Measurements from ENCODE around the gene OXTR. TPM values are rescaled to one million over a fixed set of nuclear protein-coding genes. Genes with fewer than 3 reads are reported as not detected.
"Not testable (repeated sequence)": the region's sequence is repeated elsewhere in the genome, so short reads cannot be mapped to it uniquely, and the experiment has no call there.

Gene OXTR
- polyA plus RNA-seq, 4 donors = 0.22 to 0.93 (median 0.39) TPM; not detected in 1

DNA sequence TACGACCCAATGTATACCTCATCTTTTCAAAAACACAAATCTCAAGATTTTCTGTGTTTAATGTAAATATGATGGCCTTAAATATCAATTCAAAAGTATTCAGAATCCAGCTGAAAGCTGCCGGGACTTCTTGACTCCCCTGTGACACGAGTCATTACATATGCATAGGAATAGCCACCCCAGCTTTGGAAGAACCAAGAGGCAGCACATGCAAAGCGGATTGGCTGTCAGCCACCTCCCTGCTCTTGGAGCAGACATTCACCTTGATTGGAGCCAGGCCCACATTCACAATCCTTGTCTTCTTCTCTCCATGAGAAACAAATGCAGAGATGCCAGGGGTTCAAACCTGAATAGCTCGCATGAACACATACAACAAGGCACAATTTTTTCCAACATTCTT, 46.6 kb downstream of the OXTR start:
- no peak for DNase-seq
- Histone ChIP-seq H3K27ac (ENCODE audit: low read depth in 1 of 3, low read length in 2 of 3) (no peak overlapping the region), H3K4me3 (ENCODE audit: low read depth in 1 of 3, low read length in 3 of 3) (no peak overlapping the region), H3K9me3 (ENCODE audit: control insufficient read depth in 2 of 2, insufficient read depth in 1 of 2, low read depth in 1 of 2, low read length in 1 of 2) (peaks cover 0 to 7% of the 10 kb centered on the region in 2 donors), H3K36me3 (ENCODE audit: control insufficient read depth in 3 of 3, insufficient read depth in 2 of 3, low read depth in 1 of 3, low read length in 3 of 3) (no peaks in the 10 kb centered on the region), H3K27me3 (ENCODE audit: control insufficient read depth in 3 of 3, insufficient read depth in 3 of 3, low read length in 3 of 3) (no peaks in the 10 kb centered on the region), H3K4me1 (ENCODE audit: control insufficient read depth in 3 of 3, insufficient read depth in 2 of 3, low read depth in 1 of 3, low read length in 2 of 3) (no peaks in the 10 kb centered on the region)
- WGBS, 3 donors = 74 to 78% (median 76%) methylated on average over 5 of the region's 5 CpGs
- FAIRE-seq = no peak

DNA sequence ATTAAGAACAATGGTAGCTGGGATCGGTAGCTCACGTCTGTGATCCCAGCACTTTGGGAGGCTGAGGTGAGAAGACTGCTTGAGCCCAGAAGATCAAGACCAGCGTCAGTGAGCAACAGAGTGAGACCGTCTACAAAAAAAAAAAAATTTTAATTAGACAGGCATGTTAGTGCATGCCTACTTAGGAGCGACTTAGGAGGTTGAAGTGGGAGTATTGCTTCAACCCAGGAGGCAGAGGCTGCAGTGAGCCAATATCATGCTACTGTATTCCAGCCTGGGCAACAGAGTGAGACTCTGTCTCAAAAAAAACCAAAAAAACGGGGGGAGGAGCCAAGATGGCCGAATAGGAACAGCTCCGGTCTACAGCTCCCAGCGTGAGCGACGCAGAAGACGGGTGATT, 53.7 kb downstream of the OXTR start:
- not testable (repeated sequence) for H3K36me3 ChIP-seq (ENCODE audit: control insufficient read depth in 3 of 3, insufficient read depth in 2 of 3, low read depth in 1 of 3, low read length in 3 of 3); H3K27ac ChIP-seq (ENCODE audit: low read depth in 1 of 3, low read length in 2 of 3); FAIRE-seq; H3K27me3 ChIP-seq (ENCODE audit: control insufficient read depth in 3 of 3, insufficient read depth in 3 of 3, low read length in 3 of 3); H3K4me3 ChIP-seq (ENCODE audit: low read depth in 1 of 3, low read length in 3 of 3); H3K9me3 ChIP-seq (ENCODE audit: control insufficient read depth in 2 of 2, insufficient read depth in 1 of 2, low read depth in 1 of 2, low read length in 1 of 2); H3K4me1 ChIP-seq (ENCODE audit: control insufficient read depth in 3 of 3, insufficient read depth in 2 of 3, low read depth in 1 of 3, low read length in 2 of 3); DNase-seq
- 86 to 92% (median 92%) methylated on average over 12 of the region's 12 CpGs for WGBS, 3 donors

DNA sequence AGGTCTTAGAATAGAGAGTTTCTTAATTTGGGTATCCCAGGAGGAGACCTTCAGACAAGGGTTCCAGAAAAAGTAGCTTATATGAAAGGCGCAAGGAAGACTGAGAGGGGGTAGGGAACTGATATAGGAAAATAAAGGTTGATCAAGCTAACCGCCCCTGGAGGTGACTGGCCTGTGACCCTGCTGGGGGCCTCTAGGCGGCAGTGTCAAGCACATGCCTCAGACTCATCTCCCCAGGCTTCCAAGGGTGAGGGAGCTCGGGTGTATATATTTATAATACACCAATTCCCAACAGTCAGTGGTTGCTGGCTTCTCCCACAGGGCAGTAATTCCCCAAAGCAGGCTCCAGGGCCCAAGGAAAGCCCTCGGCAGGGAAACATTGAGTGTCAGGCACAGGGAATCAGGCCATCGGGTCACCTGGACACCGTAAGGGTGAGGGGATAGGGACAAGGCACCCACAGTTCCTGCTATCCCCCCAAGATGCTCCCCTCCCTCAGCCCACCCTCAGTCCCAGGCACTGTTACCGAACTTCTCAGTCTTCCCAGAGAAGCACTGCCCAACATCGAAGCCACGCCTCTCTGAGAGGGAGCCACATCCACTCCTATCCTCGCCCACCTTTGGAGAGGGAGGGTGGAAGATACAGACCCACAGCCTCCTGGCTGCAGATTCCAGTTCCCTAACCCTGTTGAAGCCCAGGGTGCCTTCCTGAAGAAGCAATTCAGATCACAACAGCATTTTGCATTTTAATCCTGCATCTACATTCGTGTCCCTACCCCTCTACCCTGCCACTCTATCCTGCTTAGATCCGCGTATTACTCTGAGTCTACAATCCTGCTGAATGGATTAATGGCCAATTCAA, 55.3 kb downstream of the OXTR start:
- WGBS, 3 donors = 79 to 83% (median 80%) methylated on average over 14 of the region's 14 CpGs
- no peak for FAIRE-seq
- Histone ChIP-seq H3K27me3 (ENCODE audit: control insufficient read depth in 3 of 3, insufficient read depth in 3 of 3, low read length in 3 of 3) (no peaks in the 10 kb centered on the region), H3K27ac (ENCODE audit: low read depth in 1 of 3, low read length in 2 of 3) (no peak overlapping the region), H3K4me1 (ENCODE audit: control insufficient read depth in 3 of 3, insufficient read depth in 2 of 3, low read depth in 1 of 3, low read length in 2 of 3) (no peaks in the 10 kb centered on the region), H3K9me3 (ENCODE audit: control insufficient read depth in 2 of 2, insufficient read depth in 1 of 2, low read depth in 1 of 2, low read length in 1 of 2) (no peaks in the 10 kb centered on the region), H3K36me3 (ENCODE audit: control insufficient read depth in 3 of 3, insufficient read depth in 2 of 3, low read depth in 1 of 3, low read length in 3 of 3) (no peaks in the 10 kb centered on the region), H3K4me3 (ENCODE audit: low read depth in 1 of 3, low read length in 3 of 3) (no peak overlapping the region)
- DNase-seq = peak; percentile 7 to 15

DNA sequence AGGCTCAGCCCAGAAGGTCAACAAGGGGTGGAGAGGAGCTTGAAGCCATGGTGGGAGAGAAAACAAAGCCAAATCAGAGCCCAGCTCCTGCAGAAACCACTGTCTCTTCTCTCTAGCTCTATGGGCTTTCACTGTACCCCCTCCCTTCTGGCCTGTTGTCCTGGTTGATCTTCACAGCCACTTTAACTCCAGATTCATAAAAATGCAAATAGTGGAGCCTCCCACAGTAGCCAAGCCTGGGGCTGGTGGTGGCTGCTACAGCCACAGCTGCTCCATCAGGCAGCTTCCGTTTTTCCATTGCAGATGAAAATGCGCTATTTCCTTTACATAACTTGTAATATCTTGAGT, 56.5 kb downstream of the OXTR start:
- FAIRE-seq (no peak), DNase-seq (no peak)
- Histone ChIP-seq H3K4me1 (ENCODE audit: control insufficient read depth in 3 of 3, insufficient read depth in 2 of 3, low read depth in 1 of 3, low read length in 2 of 3) (no peaks in the 10 kb centered on the region), H3K36me3 (ENCODE audit: control insufficient read depth in 3 of 3, insufficient read depth in 2 of 3, low read depth in 1 of 3, low read length in 3 of 3) (no peaks in the 10 kb centered on the region), H3K4me3 (ENCODE audit: low read depth in 1 of 3, low read length in 3 of 3) (no peak overlapping the region), H3K9me3 (ENCODE audit: control insufficient read depth in 2 of 2, insufficient read depth in 1 of 2, low read depth in 1 of 2, low read length in 1 of 2) (no peaks in the 10 kb centered on the region), H3K27ac (ENCODE audit: low read depth in 1 of 3, low read length in 2 of 3) (no peak overlapping the region), H3K27me3 (ENCODE audit: control insufficient read depth in 3 of 3, insufficient read depth in 3 of 3, low read length in 3 of 3) (no peaks in the 10 kb centered on the region)
- 73 to 76% (median 75%) methylated on average over 2 of the region's 2 CpGs for WGBS, 3 donors

DNA sequence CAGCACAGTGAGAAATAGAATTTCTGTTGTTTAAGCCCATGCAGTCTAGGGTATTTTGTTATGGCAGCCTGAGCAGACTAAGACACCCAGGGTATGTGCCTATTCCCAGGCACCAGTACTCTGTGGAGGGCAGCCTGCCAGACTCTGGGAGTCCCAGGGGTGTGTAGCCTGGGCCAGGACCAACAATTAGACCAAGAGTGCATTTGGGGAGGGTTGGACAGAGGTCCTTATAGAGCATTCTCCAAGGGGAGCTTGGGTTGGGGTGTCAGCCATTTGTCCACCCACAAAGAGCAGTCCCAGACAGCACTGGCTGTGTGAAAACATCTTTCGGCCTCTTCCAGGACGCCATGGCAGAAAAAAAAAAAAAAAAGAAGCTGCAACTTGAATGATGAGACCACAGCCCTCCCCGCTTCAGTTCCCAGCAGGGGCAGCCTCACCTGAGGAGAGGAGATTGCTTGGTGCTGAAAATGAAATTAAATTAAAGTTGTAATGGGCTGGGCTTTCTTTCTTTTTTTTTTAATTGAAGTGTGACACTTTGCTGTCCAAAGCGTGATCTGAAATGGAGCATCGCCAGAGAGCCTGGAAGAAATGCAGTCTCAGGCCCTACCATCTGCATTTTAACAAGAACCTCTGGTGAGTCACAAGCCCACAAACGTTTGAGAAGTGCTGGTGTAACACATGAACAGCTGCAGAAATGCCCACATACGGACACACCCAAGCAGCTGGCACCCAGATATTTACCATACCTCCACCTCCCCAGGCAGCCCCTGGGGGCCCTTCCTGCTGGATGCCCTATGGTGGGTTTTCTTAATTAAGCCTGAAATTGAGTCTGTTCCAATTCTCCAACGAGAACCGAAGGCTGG, 57.1 kb downstream of the OXTR start:
- Histone ChIP-seq H3K27me3 (ENCODE audit: control insufficient read depth in 3 of 3, insufficient read depth in 3 of 3, low read length in 3 of 3) (no peaks in the 10 kb centered on the region), H3K36me3 (ENCODE audit: control insufficient read depth in 3 of 3, insufficient read depth in 2 of 3, low read depth in 1 of 3, low read length in 3 of 3) (no peaks in the 10 kb centered on the region), H3K4me1 (ENCODE audit: control insufficient read depth in 3 of 3, insufficient read depth in 2 of 3, low read depth in 1 of 3, low read length in 2 of 3) (no peaks in the 10 kb centered on the region), H3K9me3 (ENCODE audit: control insufficient read depth in 2 of 2, insufficient read depth in 1 of 2, low read depth in 1 of 2, low read length in 1 of 2) (no peaks in the 10 kb centered on the region), H3K4me3 (ENCODE audit: low read depth in 1 of 3, low read length in 3 of 3) (no peak overlapping the region), H3K27ac (ENCODE audit: low read depth in 1 of 3, low read length in 2 of 3) (no peak overlapping the region)
- DNase-seq (no peak), FAIRE-seq (no peak)
- 48 to 55% (median 50%) methylated on average over 9 of the region's 9 CpGs for whole genome bisulfite sequencing, 3 donors

DNA sequence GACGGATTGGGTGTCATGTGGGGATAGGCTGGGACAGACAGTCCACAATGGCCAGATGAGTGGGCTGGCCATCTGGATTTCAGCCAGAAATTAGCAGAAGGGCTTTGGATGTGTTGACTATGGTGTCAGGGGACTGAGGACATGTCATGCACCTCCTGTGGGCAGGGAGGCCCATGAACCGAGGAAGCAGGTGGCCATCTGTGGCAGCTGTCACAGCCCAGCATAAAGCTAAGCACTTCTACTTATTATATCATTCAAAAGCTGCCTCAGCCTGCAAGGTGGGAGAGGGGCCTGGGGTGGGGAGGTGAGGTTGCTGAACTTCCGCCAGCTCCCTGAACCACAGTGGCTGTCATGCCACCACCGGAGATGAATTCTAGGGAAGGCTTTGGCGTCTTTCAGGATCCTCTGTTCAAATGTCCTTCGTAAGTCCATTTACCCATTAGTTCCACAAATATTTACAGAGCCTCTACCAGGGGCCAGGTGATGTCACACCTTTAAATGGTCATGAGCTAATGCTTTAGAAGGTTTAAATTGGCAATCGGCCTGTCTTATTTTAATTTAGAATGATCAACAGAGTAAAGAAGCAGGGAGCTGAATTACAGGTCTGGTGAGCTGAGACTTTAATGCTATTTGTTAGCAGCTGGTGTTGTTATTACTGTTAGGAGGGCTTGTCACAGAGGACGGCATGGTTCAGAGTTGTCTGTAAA, 59.5 kb downstream of the OXTR start:
- no peak for DNase-seq
- no peaks in the 10 kb centered on the region for H3K4me1 ChIP-seq (ENCODE audit: control insufficient read depth in 3 of 3, insufficient read depth in 2 of 3, low read depth in 1 of 3, low read length in 2 of 3)
- 68 to 78% (median 71%) methylated on average over 8 of the region's 8 CpGs for WGBS, 3 donors
- FAIRE-seq = no peak
- no peak overlapping the region for H3K4me3 ChIP-seq (ENCODE audit: low read depth in 1 of 3, low read length in 3 of 3)
- no peaks in the 10 kb centered on the region for H3K36me3 ChIP-seq (ENCODE audit: control insufficient read depth in 3 of 3, insufficient read depth in 2 of 3, low read depth in 1 of 3, low read length in 3 of 3)
- no peak overlapping the region for H3K27ac ChIP-seq (ENCODE audit: low read depth in 1 of 3, low read length in 2 of 3)
- H3K9me3 ChIP-seq (ENCODE audit: control insufficient read depth in 2 of 2, insufficient read depth in 1 of 2, low read depth in 1 of 2, low read length in 1 of 2) = no peaks in the 10 kb centered on the region
- no peaks in the 10 kb centered on the region for H3K27me3 ChIP-seq (ENCODE audit: control insufficient read depth in 3 of 3, insufficient read depth in 3 of 3, low read length in 3 of 3)

DNA sequence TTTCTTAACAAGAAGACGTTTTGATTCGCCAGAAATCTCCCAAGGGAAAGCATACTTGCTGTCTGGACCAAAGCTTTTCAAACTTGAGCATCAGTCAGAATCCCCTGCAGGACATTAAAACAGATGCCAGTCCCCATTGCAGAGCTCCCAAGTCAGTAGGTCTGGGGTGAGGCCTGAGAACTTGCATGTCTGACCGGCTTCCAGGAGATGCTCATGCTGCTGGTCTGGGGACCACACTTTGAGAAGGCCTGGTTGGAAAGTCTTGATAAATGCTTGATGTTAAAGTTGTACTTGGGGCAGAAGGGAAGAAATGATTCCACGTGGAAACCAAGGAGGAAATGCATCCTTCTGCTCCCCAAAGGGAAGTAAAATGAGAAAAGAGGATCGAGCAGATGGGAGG, 60.1 kb downstream of the OXTR start:
- H3K27me3 ChIP-seq (ENCODE audit: control insufficient read depth in 3 of 3, insufficient read depth in 3 of 3, low read length in 3 of 3) = no peaks in the 10 kb centered on the region
- no peaks in the 10 kb centered on the region for H3K4me1 ChIP-seq (ENCODE audit: control insufficient read depth in 3 of 3, insufficient read depth in 2 of 3, low read depth in 1 of 3, low read length in 2 of 3)
- no peaks in the 10 kb centered on the region for H3K36me3 ChIP-seq (ENCODE audit: control insufficient read depth in 3 of 3, insufficient read depth in 2 of 3, low read depth in 1 of 3, low read length in 3 of 3)
- H3K9me3 ChIP-seq (ENCODE audit: control insufficient read depth in 2 of 2, insufficient read depth in 1 of 2, low read depth in 1 of 2, low read length in 1 of 2) = no peaks in the 10 kb centered on the region
- FAIRE-seq = no peak
- no peak overlapping the region for H3K4me3 ChIP-seq (ENCODE audit: low read depth in 1 of 3, low read length in 3 of 3)
- no peak overlapping the region for H3K27ac ChIP-seq (ENCODE audit: low read depth in 1 of 3, low read length in 2 of 3)
- no peak for DNase-seq
- WGBS, 3 donors = 72 to 73% (median 72%) methylated on average over 5 of the region's 5 CpGs

DNA sequence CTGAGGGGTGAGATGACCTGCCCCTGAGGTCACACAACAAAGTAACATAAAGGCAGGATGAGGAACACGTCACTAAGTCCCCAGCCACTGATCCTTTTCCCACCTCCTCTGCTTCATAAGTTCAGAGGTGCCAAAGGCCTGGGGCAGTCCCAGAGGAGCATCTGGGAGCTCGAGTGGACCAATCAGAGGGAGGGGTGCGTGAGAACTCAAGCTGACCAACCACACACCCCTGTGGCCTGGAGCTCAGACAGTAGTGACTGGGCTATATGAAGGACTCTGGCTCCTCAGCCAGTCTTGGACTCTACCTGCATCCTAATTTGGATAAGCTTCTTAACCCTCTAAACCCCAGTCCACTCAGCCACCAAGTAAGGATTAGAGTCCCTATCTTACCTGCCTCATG, 63.8 kb downstream of the OXTR start:
- WGBS, 3 donors = 73 to 77% (median 75%) methylated on average over 3 of the region's 3 CpGs
- Histone ChIP-seq H3K9me3 (ENCODE audit: control insufficient read depth in 2 of 2, insufficient read depth in 1 of 2, low read depth in 1 of 2, low read length in 1 of 2) (no peaks in the 10 kb centered on the region), H3K36me3 (ENCODE audit: control insufficient read depth in 3 of 3, insufficient read depth in 2 of 3, low read depth in 1 of 3, low read length in 3 of 3) (no peaks in the 10 kb centered on the region), H3K27me3 (ENCODE audit: control insufficient read depth in 3 of 3, insufficient read depth in 3 of 3, low read length in 3 of 3) (no peaks in the 10 kb centered on the region), H3K4me3 (ENCODE audit: low read depth in 1 of 3, low read length in 3 of 3) (no peak overlapping the region), H3K27ac (ENCODE audit: low read depth in 1 of 3, low read length in 2 of 3) (no peak overlapping the region), H3K4me1 (ENCODE audit: control insufficient read depth in 3 of 3, insufficient read depth in 2 of 3, low read depth in 1 of 3, low read length in 2 of 3) (no peaks in the 10 kb centered on the region)
- DNase-seq (no peak), FAIRE-seq (no peak)

All from small intestine (tissue), 7 donors.